ENCODE measurements around the gene DNAH2. TPM values are rescaled to one million over a fixed set of nuclear protein-coding genes. Genes with fewer than 3 reads are reported as not detected.

The DNAH2 gene
- polyA plus RNA-seq, 1 of the 3 experiments (the other 2 are of a cell fraction) = 0.13 TPM

GRCh38 chr17:7857713-7858521 lies 140.4 kb downstream of the DNAH2 start, which contains the start of gene CYB5D1:
Gene CYB5D1, plus strand, starts transcription at chr17:7858003. Its CDS starts 132 bp downstream, at chr17:7858135.
- peak within 1 kb of the TSS; percentile 73 for H2AFZ ChIP-seq (ENCODE audit: low read depth)
- peak; percentile 80 for DNase-seq
- peaks cover 3 to 41% of the 10 kb centered on the region in 2 experiments for H3K36me3 ChIP-seq (replicated peaks in 1 of 2; ENCODE audit: control insufficient read depth in 1 of 2, insufficient read depth in 2 of 2, low read length in 1 of 2)
- H3K4me1 ChIP-seq (ENCODE audit: control insufficient read depth in 1 of 2, insufficient read depth in 2 of 2, low read depth in 1 of 2, low read length in 1 of 2) = peaks cover 23 to 34% of the 10 kb centered on the region in 2 experiments; a peak in 3 of 4 replicates
- peaks cover 16% of the 10 kb centered on the region for H3F3A ChIP-seq (replicated peaks; ENCODE audit: insufficient read depth)
- peaks cover 17% of the 10 kb centered on the region; the same call in 1 of the 2 replicates for H3K79me2 ChIP-seq (ENCODE audit: insufficient read depth)
- H3K4me2 ChIP-seq = peak within 1 kb of the TSS; percentile 91
- CTCF ChIA-PET = interaction anchor here (0.6 to 9.9 kb wide), 19 partner anchors 12 to 202 kb away, joined by 3 to 143 read pairs (median 5); partner anchors contain the start of genes KDM6B, TP53 and WRAP53
- H3K4me3 ChIP-seq (ENCODE audit: low read depth in 2 of 2, low read length in 1 of 2) = peak within 1 kb of the TSS; percentile 72 to 77
- TF ChIP-seq USF1 (IDR thresholded peaks at IDR 0.05; ENCODE audit: borderline replicate concordance, low read depth) (peak; percentile 74; the same call in 1 of the 2 replicates), MAX (IDR thresholded peaks at IDR 0.05; ENCODE audit: low read depth) (peak; percentile 95), RXRA (IDR thresholded peaks at IDR 0.05; ENCODE audit: borderline replicate concordance, low read depth) (no peak), GABPA (IDR thresholded peaks at IDR 0.05; ENCODE audit: low read depth) (peak; percentile 15; the same call in 1 of the 2 replicates), USF2 (IDR thresholded peaks at IDR 0.05; ENCODE audit: borderline replicate concordance, low read depth, low read length) (peak; percentile 32; the same call in 1 of the 2 replicates), YY1 (IDR thresholded peaks at IDR 0.05; ENCODE audit: low read depth) (no peak; the same call in 1 of the 2 replicates), ELF1 (IDR thresholded peaks at IDR 0.05) (peak; percentile 71), RFX5 (IDR thresholded peaks at IDR 0.05; ENCODE audit: low read length) (no peak), CHD2 (IDR thresholded peaks at IDR 0.05; ENCODE audit: low read length, partially characterized antibody) (peak; percentile 64), MXI1 (IDR thresholded peaks at IDR 0.05; ENCODE audit: low read depth, low read length) (peak; percentile 90), SIN3A (IDR thresholded peaks at IDR 0.05; ENCODE audit: borderline replicate concordance, low read depth, low read length) (peak; percentile 63; the same call in 1 of the 2 replicates), GATA2 (CRISPR knock-in tag; IDR thresholded peaks at IDR 0.05) (peak; percentile 99), ZBTB33 (IDR thresholded peaks at IDR 0.05; ENCODE audit: borderline replicate concordance, low read depth) (peak; percentile 26)
- under 1% methylated on average over 36 of the region's 48 CpGs for WGBS (ENCODE audit: low lambda C conversion rate)
- no peaks in the 10 kb centered on the region for H3K27me3 ChIP-seq (ENCODE audit: insufficient read depth)
- no peaks in the 10 kb centered on the region; the same call in 1 of the 2 replicates for H4K20me1 ChIP-seq (ENCODE audit: insufficient read depth)
- peak within 1 kb of the TSS; percentile 93 to 100 for H3K27ac ChIP-seq (ENCODE audit: low read depth in 2 of 2, low read length in 1 of 2)
- H3K9me2 ChIP-seq = no peaks in the 10 kb centered on the region
- no peaks in the 10 kb centered on the region for H3K9me3 ChIP-seq
- H3K9ac ChIP-seq = peak within 1 kb of the TSS; percentile 79
- POLR2A ChIA-PET = interaction anchor here (0.6 to 1.9 kb wide), 13 partner anchors 13 to 171 kb away, joined by 3 to 17 read pairs (median 4); partner anchors contain the start of genes KDM6B, RNF227 and TP53

Data from SK-N-SH (cell line).